ENCODE measurements around the gene GRID2.

- no peak for TF ChIP-seq CTCF (IDR thresholded peaks at IDR 0.05)
- TF ChIP-seq EZH2 (IDR thresholded peaks at IDR 0.05) = no peak
- TF ChIP-seq EZH2phosphoT487 (IDR thresholded peaks at IDR 0.05) = no peak
These were observed 302.5 kb downstream of the GRID2 start for GRCh38 chr4:92606227-92606626.
